HAP-1 (cell line): ENCODE measurements around the gene EOMES.

Experiments used
- DNase-seq, 2 experiments: peaks; one replicate each; pipeline ENCODE4 v3.0.0-alpha.2; 2016 to 2020; ENCODE audit warnings: low spot score in 2 of 2
- H3K27me3 ChIP-seq: fragments of 250-450 bp; sonication (Bioruptor Pico); 2 replicates; pipeline ENCODE4 v1.5.1; 2020; ENCODE audit warnings: low read depth, mild to moderate bottlenecking, moderate library complexity
- H3K36me3 ChIP-seq: fragments of 250-450 bp; sonication (Bioruptor Pico); replicated peaks from 2 replicates; pipeline ENCODE4 v1.5.1; 2020; ENCODE audit warnings: mild to moderate bottlenecking
- H3K4me1 ChIP-seq: fragments of 250-450 bp; sonication (Bioruptor Pico); 2 replicates; pipeline ENCODE4 v1.5.1; 2020; ENCODE audit warnings: mild to moderate bottlenecking
- H3K4me3 ChIP-seq: fragments of 250-450 bp; sonication (Bioruptor Pico); 2 replicates; pipeline ENCODE4 v1.5.1; 2020; ENCODE audit warnings: mild to moderate bottlenecking, moderate library complexity
- H3K9me3 ChIP-seq: fragments of 250-450 bp; sonication (Bioruptor Pico); 2 replicates; pipeline ENCODE4 v1.5.1; 2020; ENCODE audit warnings: mild to moderate bottlenecking, moderate library complexity
- in situ Hi-C: fragments of 300-500 bp; cut with MboI; formaldehyde crosslinking; loops from 3 replicates; pipeline ENCODE4 v1.14.3; 2020; ENCODE audit warnings: low sequenced_read_pairs, inconsistent platforms, mixed read lengths

Gene EOMES

GRCh38 chr3:27715454-27715806 lies 6.7 kb downstream of the EOMES start:
- Histone ChIP-seq H3K9me3 (no peaks in the 10 kb centered on the region), H3K4me1 (no peaks in the 10 kb centered on the region), H3K4me3 (no peak overlapping the region), H3K27me3 (peaks cover 10% of the 10 kb centered on the region), H3K36me3 (no peaks in the 10 kb centered on the region)
- in situ Hi-C loops = no loop called here
- no peak for DNase-seq

- H3K4me1 ChIP-seq = no peaks in the 10 kb centered on the region
- no peak overlapping the region for H3K4me3 ChIP-seq
- H3K9me3 ChIP-seq = no peaks in the 10 kb centered on the region
- peaks cover 15% of the 10 kb centered on the region for H3K27me3 ChIP-seq
- H3K36me3 ChIP-seq = no peaks in the 10 kb centered on the region
- in situ Hi-C loops = no loop called here
- no peak for DNase-seq
These were observed 7.2 kb downstream of the EOMES start for GRCh38 chr3:27714692-27715453.

GRCh38 chr3:27714146-27714526 lies 8.0 kb downstream of the EOMES start:
- Histone ChIP-seq H3K4me1 (no peaks in the 10 kb centered on the region), H3K36me3 (no peaks in the 10 kb centered on the region), H3K9me3 (no peaks in the 10 kb centered on the region), H3K27me3 (peaks cover 18% of the 10 kb centered on the region), H3K4me3 (no peak overlapping the region)
- DNase-seq = no peak
- in situ Hi-C loops = no loop called here

GRCh38 chr3:27713435-27714145 lies 8.5 kb downstream of the EOMES start:
- in situ Hi-C loops = no loop called here
- Histone ChIP-seq H3K4me3 (no peak overlapping the region), H3K9me3 (no peaks in the 10 kb centered on the region)

GRCh38 chr3:27713078-27713423 lies 9.1 kb downstream of the EOMES start:
- peaks cover 18% of the 10 kb centered on the region for H3K27me3 ChIP-seq
- no peaks in the 10 kb centered on the region for H3K4me1 ChIP-seq
- in situ Hi-C loops = no loop called here
- H3K4me3 ChIP-seq = no peak overlapping the region
- no peaks in the 10 kb centered on the region for H3K9me3 ChIP-seq
- no peaks in the 10 kb centered on the region for H3K36me3 ChIP-seq
- no peak for DNase-seq

More at GRCh38 chr3:27713435-27714145, 8.5 kb downstream of the EOMES start:
- Histone ChIP-seq H3K4me1 (no peaks in the 10 kb centered on the region), H3K27me3 (peaks cover 18% of the 10 kb centered on the region), H3K36me3 (no peaks in the 10 kb centered on the region)
- DNase-seq = no peak

GRCh38 chr3:27712136-27713077 lies 9.7 kb downstream of the EOMES start:
- in situ Hi-C loops = no loop called here
- H3K4me1 ChIP-seq = no peaks in the 10 kb centered on the region
- H3K27me3 ChIP-seq = peaks cover 18% of the 10 kb centered on the region
- peak; percentile 70 to 81 for DNase-seq
- H3K36me3 ChIP-seq = no peaks in the 10 kb centered on the region
- H3K9me3 ChIP-seq = no peaks in the 10 kb centered on the region
- H3K4me3 ChIP-seq = no peak overlapping the region

GRCh38 chr3:27708250-27708649 lies 13.9 kb downstream of the EOMES start:
- Histone ChIP-seq H3K9me3 (no peaks in the 10 kb centered on the region), H3K36me3 (no peaks in the 10 kb centered on the region), H3K4me1 (no peaks in the 10 kb centered on the region), H3K4me3 (no peak overlapping the region), H3K27me3 (peaks cover 17% of the 10 kb centered on the region)
- in situ Hi-C loops = no loop called here
- no peak for DNase-seq

GRCh38 chr3:27699067-27699466 lies 23.1 kb downstream of the EOMES start:
- in situ Hi-C loops = loop anchor here (25.0 kb wide), 1 partner anchor 387 kb away; no protein-coding TSS in a partner anchor
- H3K4me3 ChIP-seq = no peak overlapping the region
- H3K9me3 ChIP-seq = 0 out of 2 replicates have a peak, but pooled peaks cover 2% of the 10 kb centered on the region
- no peaks in the 10 kb centered on the region for H3K4me1 ChIP-seq
- no peaks in the 10 kb centered on the region for H3K27me3 ChIP-seq
- no peak for DNase-seq
- H3K36me3 ChIP-seq = no peaks in the 10 kb centered on the region

GRCh38 chr3:27696906-27697305 lies 25.2 kb downstream of the EOMES start:
- DNase-seq = peak in 1 of 2 experiments; percentile 85
- Histone ChIP-seq H3K27me3 (no peaks in the 10 kb centered on the region), H3K36me3 (no peaks in the 10 kb centered on the region), H3K4me1 (no peaks in the 10 kb centered on the region), H3K9me3 (0 out of 2 replicates have a peak, but pooled peaks cover 2% of the 10 kb centered on the region), H3K4me3 (no peak overlapping the region)
- in situ Hi-C loops = loop anchor here (25.0 kb wide), 1 partner anchor 385 kb away; no protein-coding TSS in a partner anchor

GRCh38 chr3:27695636-27696035 lies 26.5 kb downstream of the EOMES start:
- H3K27me3 ChIP-seq = no peaks in the 10 kb centered on the region
- no peak for DNase-seq
- H3K9me3 ChIP-seq = 0 out of 2 replicates have a peak, but pooled peaks cover 2% of the 10 kb centered on the region
- no peak overlapping the region for H3K4me3 ChIP-seq
- H3K4me1 ChIP-seq = no peaks in the 10 kb centered on the region
- in situ Hi-C loops = loop anchor here (25.0 kb wide), 1 partner anchor 383 kb away; no protein-coding TSS in a partner anchor
- no peaks in the 10 kb centered on the region for H3K36me3 ChIP-seq

GRCh38 chr3:27688053-27688452 lies 34.1 kb downstream of the EOMES start:
- Histone ChIP-seq H3K9me3 (no peaks in the 10 kb centered on the region), H3K36me3 (no peaks in the 10 kb centered on the region), H3K4me1 (no peaks in the 10 kb centered on the region), H3K27me3 (no peaks in the 10 kb centered on the region), H3K4me3 (no peak overlapping the region)
- DNase-seq = no peak
- in situ Hi-C loops = loop anchor here (25.0 kb wide), 1 partner anchor 376 kb away; no protein-coding TSS in a partner anchor

GRCh38 chr3:27686642-27687041 lies 35.5 kb downstream of the EOMES start:
- in situ Hi-C loops = loop anchor here (25.0 kb wide), 1 partner anchor 374 kb away; no protein-coding TSS in a partner anchor
- Histone ChIP-seq H3K9me3 (no peaks in the 10 kb centered on the region), H3K4me1 (no peaks in the 10 kb centered on the region), H3K4me3 (no peak overlapping the region), H3K27me3 (no peaks in the 10 kb centered on the region), H3K36me3 (no peaks in the 10 kb centered on the region)
- DNase-seq = no peak

- Histone ChIP-seq H3K4me1 (peaks cover 7% of the 10 kb centered on the region), H3K27me3 (no peaks in the 10 kb centered on the region), H3K4me3 (no peak overlapping the region), H3K36me3 (no peaks in the 10 kb centered on the region), H3K9me3 (no peaks in the 10 kb centered on the region)
- in situ Hi-C loops = loop anchor here (25.0 kb wide), 1 partner anchor 373 kb away; no protein-coding TSS in a partner anchor
- DNase-seq = no peak
These were observed 36.6 kb downstream of the EOMES start for GRCh38 chr3:27685474-27685873.
